HL-60 (cell line): ENCODE data around the gene ZDHHC4.

Source experiments
- CTCF ChIP-seq: IDR thresholded peaks from one replicate; pipeline ENCODE4 v1.5.1; 2011; ENCODE audit warnings: low read length, control low read depth, inconsistent platforms; ENCODE audit not compliant: insufficient read depth
- POLR2AphosphoS5 ChIP-seq: IDR thresholded peaks from 2 replicates; pipeline ENCODE4 v1.6.1; 2012; ENCODE audit warnings: low read depth
- REST ChIP-seq: IDR thresholded peaks from 2 replicates; pipeline ENCODE4 v1.6.1; 2012; ENCODE audit warnings: low read depth; ENCODE audit not compliant: insufficient replicate concordance

GRCh38 chr7:6608081-6608480, 30.8 kb downstream of the ZDHHC4 start:
- TF ChIP-seq POLR2AphosphoS5 (no peak), CTCF (no peak), REST (no peak)
